Measurements from ENCODE around the gene RAP1GAP2.

RAP1GAP2 gene

DNA sequence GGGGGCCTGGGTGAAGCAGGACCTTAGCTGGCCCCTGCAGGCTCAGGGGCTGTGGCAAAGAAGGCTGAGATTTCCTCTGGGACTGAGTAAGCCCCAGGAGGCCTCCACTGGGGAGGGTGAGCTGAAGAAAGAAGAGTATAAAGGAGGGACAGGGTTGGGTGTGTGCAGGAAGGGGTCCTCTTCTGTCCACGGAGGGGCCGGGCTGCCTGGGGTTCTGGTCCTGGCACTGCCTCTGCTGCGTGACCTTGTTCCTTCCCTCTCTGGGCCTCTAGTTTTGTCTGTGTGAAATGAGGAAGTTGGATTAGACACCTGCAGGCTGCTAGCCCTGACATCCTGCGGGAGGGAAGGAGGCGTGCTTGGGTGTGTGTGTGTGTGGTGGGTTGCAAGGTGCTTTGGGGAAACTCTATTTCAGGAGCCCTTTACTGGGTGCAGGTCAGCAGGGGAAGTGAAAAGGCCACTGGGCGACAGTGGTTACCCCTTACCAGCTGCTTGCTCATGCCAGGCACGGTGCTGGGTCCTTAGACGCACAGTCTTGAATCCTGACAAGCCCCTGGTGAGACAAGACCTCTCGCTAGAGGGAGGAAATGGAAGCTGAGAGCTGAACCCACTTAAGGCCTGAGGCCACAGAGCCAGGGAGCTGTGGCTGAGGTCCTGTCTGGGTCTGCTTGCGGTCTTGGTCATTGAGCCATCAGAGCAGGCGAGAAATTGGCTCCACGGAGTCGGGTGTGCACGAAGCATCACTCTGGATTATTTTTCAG, 206.5 kb downstream of the RAP1GAP2 start:
- Histone ChIP-seq H3K4me3 (ENCODE audit: low read depth, low read length) (no peak overlapping the region), H3K9me3 (no peaks in the 10 kb centered on the region), H3K27me3 (no peaks in the 10 kb centered on the region), H3K36me3 (peaks cover 27% of the 10 kb centered on the region), H3K4me1 (peaks cover 26% of the 10 kb centered on the region)
- TF ChIP-seq, protein P1, sequence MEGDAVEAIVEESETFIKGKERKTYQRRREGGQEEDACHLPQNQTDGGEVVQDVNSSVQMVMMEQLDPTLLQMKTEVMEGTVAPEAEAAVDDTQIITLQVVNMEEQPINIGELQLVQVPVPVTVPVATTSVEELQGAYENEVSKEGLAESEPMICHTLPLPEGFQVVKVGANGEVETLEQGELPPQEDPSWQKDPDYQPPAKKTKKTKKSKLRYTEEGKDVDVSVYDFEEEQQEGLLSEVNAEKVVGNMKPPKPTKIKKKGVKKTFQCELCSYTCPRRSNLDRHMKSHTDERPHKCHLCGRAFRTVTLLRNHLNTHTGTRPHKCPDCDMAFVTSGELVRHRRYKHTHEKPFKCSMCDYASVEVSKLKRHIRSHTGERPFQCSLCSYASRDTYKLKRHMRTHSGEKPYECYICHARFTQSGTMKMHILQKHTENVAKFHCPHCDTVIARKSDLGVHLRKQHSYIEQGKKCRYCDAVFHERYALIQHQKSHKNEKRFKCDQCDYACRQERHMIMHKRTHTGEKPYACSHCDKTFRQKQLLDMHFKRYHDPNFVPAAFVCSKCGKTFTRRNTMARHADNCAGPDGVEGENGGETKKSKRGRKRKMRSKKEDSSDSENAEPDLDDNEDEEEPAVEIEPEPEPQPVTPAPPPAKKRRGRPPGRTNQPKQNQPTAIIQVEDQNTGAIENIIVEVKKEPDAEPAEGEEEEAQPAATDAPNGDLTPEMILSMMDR (IDR thresholded peaks at IDR 0.05; ENCODE audit: low read depth, low read length): no peak
- DNase-seq: no peak

DNA sequence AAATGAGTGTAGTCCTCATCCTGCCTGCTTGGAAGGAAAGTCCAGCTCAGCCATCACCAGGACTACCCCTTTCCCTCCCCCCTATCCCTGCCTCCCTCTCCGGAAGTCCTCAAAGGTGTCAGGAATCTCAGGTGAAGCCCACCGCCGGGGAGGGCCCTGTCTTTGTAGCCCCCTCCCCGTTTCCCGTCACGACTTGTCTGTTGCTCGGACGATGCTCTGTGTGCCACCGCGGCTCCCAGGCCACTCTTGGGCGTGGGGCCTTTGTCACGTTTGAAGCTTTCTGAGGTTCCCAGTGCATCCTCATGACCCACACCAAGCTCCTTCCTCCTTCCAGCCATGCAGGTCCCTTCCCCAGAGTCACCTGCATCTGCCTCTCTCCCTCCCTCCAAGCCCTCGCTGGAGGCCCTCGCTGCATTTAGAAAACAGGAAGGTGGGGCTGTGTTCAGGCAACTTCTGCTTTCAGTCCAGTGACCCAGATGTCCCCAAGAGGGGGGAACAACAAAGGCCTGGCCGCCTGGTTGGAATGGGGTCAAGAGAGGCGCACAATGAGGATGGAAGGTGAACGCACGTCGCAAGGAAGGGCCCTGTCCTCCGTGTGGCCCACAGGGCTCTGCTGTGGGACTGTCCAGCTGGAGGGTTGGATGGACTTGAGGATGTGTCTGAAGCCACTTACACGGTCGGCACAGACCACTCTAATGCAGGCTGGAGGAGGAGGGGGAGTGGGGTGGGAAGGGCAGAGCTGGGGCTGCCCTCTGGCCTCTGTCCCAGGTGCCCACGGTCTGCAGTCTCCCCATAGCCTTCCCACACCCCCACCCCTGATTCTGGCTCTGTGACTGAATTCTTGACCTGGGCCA, 207.3 kb downstream of the RAP1GAP2 start:
- TF ChIP-seq, protein P1 (IDR thresholded peaks at IDR 0.05; ENCODE audit: low read depth, low read length): no peak
- Histone ChIP-seq H3K36me3 (peaks cover 32% of the 10 kb centered on the region), H3K27me3 (no peaks in the 10 kb centered on the region), H3K4me1 (peaks cover 26% of the 10 kb centered on the region), H3K4me3 (ENCODE audit: low read depth, low read length) (no peak overlapping the region), H3K9me3 (no peaks in the 10 kb centered on the region)
- DNase-seq: no peak

DNA sequence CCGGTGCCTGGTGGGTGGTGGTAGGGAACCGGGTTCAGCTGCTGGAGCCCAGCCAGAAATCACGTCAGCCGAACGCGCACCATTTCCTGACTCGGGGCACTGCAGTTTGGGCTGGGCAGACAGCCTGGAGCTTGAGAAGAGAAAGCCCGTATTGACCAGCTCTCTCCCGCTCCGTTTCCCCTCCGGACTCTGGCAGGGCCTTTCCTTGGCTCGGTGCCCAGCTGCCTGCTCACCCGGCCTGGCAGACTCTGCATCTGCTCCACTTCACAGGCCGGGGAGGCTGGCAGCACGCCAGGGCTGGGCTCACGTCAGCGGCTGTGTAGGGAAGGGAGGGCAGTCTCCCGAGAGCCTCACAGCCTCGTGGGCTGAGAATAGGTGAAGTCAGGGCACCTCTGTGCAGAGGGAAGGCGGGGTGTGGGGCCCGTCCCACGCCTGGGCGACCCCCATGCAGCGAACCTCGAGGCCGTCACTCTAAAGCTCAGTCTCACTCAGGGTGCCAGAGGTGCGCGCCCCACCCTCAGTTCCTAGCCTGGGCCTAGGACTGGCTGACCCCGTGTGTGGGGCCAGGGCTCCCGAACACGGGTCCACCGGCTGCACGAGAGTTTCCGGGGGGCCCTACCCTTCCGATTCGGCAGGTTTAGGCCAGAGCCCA, 208.0 kb downstream of the RAP1GAP2 start:
- DNase-seq: peak; percentile 98
- H3K4me3 ChIP-seq (ENCODE audit: low read depth, low read length): no peak overlapping the region

DNA sequence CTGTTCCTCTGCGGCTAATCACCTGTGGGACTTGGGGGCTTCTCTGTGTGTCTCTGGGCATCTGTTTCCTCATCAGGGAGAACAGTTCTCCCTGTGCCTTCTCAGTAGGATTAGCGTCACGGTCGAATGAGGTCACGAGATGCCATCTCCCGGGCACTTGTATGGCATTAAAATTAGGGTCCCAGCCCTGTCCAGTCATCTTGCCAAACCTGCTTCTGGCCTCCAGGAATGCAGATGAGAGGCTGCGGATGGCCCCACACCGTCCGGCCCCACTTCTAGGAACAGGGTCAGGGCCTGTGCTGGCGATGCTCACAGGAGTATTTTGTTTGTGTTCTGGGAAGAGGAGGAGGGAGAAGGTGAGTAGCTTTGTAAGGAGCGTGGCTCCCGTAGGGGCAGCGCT, 208.7 kb downstream of the RAP1GAP2 start:
- Histone ChIP-seq H3K4me3 (ENCODE audit: low read depth, low read length) (no peak overlapping the region), H3K9me3 (no peaks in the 10 kb centered on the region), H3K36me3 (peaks cover 32% of the 10 kb centered on the region), H3K4me1 (peaks cover 26% of the 10 kb centered on the region), H3K27me3 (no peaks in the 10 kb centered on the region)
- DNase-seq: no peak
- TF ChIP-seq, protein P1 (IDR thresholded peaks at IDR 0.05; ENCODE audit: low read depth, low read length): no peak

More for the DNA sequence above, 208.0 kb downstream of the RAP1GAP2 start:
- H3K4me1 ChIP-seq: peaks cover 26% of the 10 kb centered on the region
- peaks cover 32% of the 10 kb centered on the region for H3K36me3 ChIP-seq
- no peaks in the 10 kb centered on the region for H3K27me3 ChIP-seq
- TF ChIP-seq, protein P1 (IDR thresholded peaks at IDR 0.05; ENCODE audit: low read depth, low read length): no peak
- no peaks in the 10 kb centered on the region for H3K9me3 ChIP-seq

DNA sequence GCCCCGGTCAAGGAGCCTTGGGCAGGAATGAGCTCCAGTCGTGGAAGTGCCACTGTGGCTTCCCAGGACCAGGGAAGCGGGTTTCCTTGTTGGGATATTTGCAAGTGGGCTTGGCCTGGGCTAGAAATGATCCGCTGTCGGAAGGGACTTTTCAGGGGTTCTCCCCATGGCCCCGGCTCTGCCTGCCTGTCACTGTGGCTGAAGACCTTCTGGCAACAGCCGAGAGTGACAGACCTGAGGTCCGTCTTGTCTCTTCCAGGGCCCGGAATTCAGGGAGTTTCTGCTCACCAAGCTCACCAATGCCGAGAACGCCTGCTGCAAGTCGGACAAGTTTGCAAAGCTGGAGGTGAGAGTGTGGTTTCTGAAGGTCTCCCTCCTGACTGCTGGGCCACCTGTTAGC, 209.5 kb downstream of the RAP1GAP2 start:
- Histone ChIP-seq H3K36me3 (peaks cover 32% of the 10 kb centered on the region), H3K4me1 (peaks cover 26% of the 10 kb centered on the region), H3K9me3 (no peaks in the 10 kb centered on the region)

More for the DNA sequence above, 209.5 kb downstream of the RAP1GAP2 start:
- TF ChIP-seq, protein P1 (IDR thresholded peaks at IDR 0.05; ENCODE audit: low read depth, low read length): no peak
- no peak overlapping the region for H3K4me3 ChIP-seq (ENCODE audit: low read depth, low read length)
- DNase-seq: no peak
- H3K27me3 ChIP-seq: no peaks in the 10 kb centered on the region
